GM21526 (cell line): ENCODE data around the gene GLI3.

Source experiments
- ATAC-seq: cut with Tn5 transposase; IDR thresholded peaks from one replicate; pipeline ENCODE4 v1.9.1; 2021; ENCODE audit warnings: moderate library complexity; ENCODE audit not compliant: unreplicated experiment, low FRiP score

Gene GLI3

GRCh38 chr7:41955451-41955850 is 281.6 kb downstream of the GLI3 start:
- no peak for ATAC-seq

- no peak for ATAC-seq
Measured at GRCh38 chr7:41954976-41955375, 282.0 kb downstream of the GLI3 start.

- ATAC-seq = no peak
Measured at GRCh38 chr7:41948503-41948902, 288.5 kb downstream of the GLI3 start.

GRCh38 chr7:41943094-41943577 is 293.9 kb downstream of the GLI3 start:
- peak; percentile 94 for ATAC-seq

GRCh38 chr7:41942468-41943093 is 294.4 kb downstream of the GLI3 start:
- peak; percentile 20 for ATAC-seq

DNA sequence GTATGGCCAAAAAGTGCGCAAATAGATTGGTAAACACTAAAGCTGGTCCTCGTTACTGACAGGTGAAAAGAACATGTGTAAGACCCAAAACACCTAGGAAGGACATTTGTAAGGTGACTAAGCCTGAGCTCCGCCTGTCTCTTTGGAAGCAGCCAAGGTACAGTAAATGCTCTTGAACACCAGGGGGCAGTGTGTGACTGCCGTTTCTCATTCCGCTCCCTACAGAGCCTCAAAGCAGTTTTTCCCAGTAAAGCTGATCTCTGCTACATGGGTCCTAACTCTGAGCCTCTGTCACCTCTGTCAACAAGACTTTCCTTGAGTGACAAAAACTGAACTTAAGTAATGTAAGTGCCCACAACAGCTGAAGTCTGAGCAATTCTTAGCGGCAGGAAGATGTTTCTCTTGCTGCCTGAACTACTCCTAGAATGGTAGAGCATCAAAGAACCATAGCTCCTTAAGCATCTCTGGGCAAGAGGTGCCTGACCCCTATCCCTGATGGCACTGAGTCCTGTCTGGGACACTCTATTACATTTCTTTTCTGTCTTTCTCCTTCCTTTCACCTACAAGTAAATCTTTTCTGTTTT is 296.2 kb downstream of the GLI3 start:
- peak; percentile 85 for ATAC-seq

DNA sequence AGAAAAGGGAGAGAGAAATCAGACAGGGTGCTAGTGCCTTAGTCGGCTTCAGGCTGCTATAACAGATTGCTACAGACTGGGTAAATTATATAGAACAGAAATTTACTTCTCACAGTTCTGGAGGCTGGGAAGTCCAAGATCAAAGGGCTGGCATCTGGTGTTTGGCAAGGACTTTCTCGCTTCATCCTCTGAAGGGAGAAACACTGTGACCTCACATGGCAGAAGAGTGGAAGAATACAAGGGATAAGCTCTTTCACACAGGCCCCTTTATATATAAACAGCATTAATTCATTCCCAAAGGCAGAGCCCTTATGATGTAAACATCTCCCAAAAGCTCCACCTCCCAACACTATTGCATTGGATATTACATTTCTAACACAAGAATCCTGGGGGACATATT is 298.6 kb downstream of the GLI3 start:
- ATAC-seq = no peak

GRCh38 chr7:41933427-41933826 is 303.6 kb downstream of the GLI3 start:
- ATAC-seq = no peak

DNA sequence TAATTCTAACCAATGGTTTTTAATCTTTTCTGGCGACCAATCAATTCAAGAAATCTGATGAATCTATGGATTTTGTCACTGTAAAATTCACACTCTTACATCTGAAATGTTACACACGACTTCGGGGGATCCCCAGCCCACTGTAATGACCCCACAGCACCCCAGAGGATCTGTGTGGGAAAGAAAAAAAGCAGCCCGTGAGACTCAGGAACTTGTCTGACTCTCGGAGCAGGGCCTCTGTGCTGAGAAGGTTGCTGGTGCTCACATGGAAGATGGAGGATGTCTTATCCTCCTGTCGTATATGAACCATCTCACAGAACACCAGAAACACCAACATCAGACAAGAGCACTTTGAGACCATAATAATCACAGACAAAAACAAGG is 305.8 kb downstream of the GLI3 start:
- no peak for ATAC-seq

DNA sequence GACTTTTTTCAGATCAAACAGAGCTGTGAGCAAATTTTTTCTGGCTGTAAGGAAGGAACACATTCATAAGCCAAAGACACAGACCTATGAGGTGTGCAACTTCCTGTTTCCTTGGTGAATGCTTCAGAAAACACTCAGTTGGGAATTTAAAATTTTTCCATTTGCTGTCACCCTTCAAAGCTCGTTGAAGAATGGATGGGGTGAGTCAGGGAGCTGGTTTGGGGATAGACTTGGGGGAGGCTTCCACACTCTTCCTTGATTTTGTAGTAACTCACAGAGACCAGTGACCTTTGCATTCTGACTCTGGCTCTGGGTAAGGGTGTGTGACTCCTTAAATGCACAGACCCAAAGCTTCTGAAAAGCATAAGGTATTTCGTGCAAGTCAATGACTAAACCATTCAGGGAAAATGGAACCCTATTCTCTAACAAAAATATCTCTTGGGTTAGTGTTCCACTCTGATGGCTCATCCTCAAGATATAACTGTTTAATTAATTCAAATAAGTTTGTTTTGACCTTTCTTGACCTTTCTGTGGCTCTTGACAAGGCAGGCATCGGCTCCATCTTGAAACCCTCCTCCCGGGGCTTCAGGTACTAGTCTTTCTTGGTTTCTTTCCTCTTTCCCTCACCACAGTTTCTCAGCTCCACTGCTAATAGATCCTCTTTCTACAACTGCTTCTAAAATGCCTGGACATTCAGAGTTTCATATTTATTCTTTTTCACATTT is 306.3 kb downstream of the GLI3 start:
- no peak for ATAC-seq

DNA sequence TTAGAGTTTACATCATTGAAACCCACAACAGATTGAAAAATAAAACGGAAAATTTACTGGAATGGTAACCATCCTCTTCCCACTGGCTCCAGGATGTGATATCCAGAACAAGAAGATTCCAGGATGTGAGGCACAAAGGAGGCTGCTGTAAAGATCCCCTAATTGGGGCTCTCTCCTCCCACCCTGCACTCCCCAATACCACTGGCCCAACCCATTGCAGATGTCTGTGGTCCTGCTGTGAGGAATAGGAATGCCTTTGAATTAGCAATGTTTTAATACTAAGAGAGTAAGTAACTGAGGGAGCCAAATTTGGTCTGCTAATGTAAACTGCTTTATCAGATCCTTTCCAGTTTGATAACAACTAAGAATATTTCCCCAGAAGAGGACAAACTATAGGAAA is 308.2 kb downstream of the GLI3 start:
- no peak for ATAC-seq

DNA sequence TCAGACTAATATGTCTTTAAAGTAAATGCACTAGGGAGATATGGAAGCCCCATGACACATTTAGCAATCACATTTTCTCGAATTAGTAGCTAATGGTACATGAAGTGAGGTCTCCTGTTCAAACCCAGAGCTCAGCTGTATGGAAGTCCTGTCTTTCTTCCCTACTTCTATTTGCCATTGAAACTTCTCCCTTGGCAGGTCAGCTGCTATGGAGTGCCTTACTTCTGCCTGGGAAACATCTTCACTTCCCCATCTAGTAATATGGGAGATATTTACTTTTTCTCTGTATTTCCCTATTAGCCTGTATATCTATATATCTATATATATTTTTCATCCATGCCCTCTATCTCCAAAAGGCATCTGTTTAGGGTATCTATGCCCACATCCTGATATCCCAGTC is 308.8 kb downstream of the GLI3 start:
- ATAC-seq = no peak

DNA sequence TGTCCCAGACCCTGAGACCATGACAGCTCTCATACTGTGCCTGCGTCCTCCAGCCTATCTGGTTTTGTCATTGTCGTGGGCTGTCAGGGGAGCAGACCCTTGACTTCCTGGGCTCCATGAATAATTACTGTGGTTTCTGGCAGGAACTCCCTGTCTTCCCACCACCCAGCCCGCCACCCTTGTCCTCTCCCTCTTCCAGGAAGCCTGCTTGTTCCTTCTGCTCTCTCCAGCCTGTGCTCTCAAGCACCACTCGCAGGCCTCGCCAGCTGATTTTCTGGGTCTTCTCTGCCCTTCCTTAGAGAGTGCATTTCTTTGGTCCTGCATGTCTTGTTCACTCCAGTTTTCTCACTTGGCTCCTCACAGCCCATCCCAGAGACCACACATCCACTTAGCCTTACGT is 309.6 kb downstream of the GLI3 start:
- ATAC-seq = no peak

DNA sequence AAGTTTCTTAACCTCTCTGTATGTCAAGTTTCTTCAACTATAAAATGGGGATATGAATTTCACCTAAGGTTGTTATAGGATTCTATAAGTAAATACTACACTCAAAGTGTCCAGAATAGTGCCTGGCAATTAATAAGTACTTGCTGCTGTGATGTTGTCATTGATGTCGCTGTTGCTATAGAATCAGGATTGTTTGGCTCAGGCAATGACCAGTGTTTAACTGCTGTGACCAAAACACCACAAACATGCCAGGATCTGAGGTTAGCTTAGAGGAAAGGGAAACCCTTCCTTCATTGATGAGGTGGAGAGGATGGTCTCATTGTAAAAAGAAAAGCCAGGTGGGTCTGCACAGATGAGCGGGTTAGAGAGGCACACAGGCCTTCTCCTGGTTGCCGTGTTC is 311.1 kb downstream of the GLI3 start:
- no peak for ATAC-seq

GRCh38 chr7:41924796-41925195 is 312.2 kb downstream of the GLI3 start:
- no peak for ATAC-seq

GRCh38 chr7:41922373-41922772 is 314.6 kb downstream of the GLI3 start:
- no peak for ATAC-seq

DNA sequence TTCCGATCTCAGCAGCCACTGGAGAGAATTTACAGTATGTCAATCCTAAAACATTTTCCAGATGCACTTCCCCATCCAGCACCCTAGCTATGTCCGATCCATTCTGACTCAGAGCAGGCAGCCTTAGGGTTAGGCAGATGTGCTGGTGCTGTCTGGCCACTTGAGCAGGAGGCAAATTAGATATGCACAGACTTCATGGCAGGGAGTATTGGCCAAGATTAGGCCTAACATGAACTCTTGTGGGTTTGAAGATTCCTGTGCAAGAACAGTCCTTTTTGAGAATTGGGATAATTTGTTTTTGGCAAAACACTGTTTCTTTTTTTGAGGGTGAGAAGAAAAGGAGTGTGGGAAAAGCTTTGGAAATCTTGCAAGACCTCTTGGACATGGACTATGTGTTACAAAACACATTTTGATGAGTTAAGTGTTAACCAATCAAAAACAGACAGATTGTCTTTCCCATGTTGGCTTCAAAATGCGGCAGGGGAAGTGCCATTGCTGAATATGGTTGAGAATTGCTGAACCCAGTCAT is 315.5 kb downstream of the GLI3 start:
- no peak for ATAC-seq

- ATAC-seq = no peak
Measured at GRCh38 chr7:41918597-41918996, 318.4 kb downstream of the GLI3 start.

GRCh38 chr7:41916450-41916927 is 320.5 kb downstream of the GLI3 start:
- no peak for ATAC-seq

DNA sequence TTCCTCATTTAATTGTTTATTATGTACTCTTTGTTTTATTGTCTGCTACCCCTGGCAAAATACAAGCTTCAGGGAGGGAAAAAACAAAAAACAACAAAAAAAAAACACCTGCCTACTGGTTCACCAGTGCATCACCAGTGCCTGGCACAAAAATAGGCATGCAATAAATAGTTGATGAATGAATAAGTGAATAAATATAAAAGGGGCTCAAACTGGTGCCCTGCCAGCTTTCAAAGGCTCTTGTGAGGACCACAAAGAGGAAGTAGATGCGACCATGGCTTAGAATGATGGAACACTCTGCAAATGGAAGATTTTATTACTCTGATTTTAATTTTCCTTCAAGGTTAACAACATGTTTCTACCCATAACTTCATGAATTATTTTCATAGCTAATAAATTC is 321.1 kb downstream of the GLI3 start:
- no peak for ATAC-seq

DNA sequence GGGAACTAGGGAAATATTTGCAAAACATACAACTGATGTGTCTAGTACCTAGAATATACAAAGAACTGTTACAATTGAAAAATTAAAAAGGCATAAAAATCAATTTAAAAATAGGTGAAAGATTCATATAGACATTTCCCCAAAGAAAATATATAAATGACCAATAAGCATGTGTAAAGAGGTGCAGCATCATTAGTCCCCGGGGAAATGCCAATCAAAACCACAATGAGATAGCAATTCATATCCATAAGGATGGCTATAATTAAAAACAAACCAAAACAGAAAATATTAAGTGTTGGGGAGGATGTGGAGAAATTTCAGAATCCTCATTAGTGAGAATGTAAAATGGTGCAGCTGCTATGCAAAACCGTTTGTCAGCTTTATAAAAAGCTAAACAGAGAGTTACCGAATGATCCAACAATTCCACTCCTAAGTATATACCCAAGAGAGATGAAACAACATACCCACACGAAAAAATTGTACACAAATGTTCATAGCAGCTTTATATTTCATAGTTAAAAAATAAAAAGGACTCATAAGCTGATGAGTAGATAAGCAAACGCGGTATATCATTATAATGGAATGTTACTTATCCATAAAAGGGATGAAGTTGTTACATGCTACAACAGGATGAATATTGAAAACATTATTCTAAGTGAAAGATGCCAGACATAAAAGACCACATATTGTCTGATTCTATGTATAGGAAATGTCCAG is 324.0 kb downstream of the GLI3 start:
- no peak for ATAC-seq
